Neural cell (in vitro differentiated cells): ENCODE results near the gene ENPEP. TPM values are rescaled to one million over a fixed set of nuclear protein-coding genes. Genes with fewer than 3 reads are reported as not detected.

Source experiments
- H2AFZ ChIP-seq: fragments of 200-600, 300-800 bp; sonication (generic), shearing (Covaris generic); 2 replicates; pipeline ENCODE4 v1.6.0; 2014; ENCODE audit warnings: low read depth, mild to moderate bottlenecking, antibody characterized with exemption, low read length, moderate library complexity
- H3F3A ChIP-seq: fragments of 200-600 bp; shearing (Covaris generic); 2 replicates; pipeline ENCODE4 v1.6.1; 2016; ENCODE audit warnings: mild to moderate bottlenecking, moderate library complexity, mixed read lengths, antibody characterized with exemption, low read length; ENCODE audit not compliant: insufficient read depth, poor library complexity, severe bottlenecking
- H3K27ac ChIP-seq: fragments of 200-600, 300-800 bp; sonication (generic), shearing (Covaris generic); 2 replicates; pipeline ENCODE4 v1.5.1; 2014; ENCODE audit warnings: mild to moderate bottlenecking, low read length, moderate library complexity
- H3K27me3 ChIP-seq: fragments of 300-800, 200-600 bp; sonication (generic), shearing (Covaris generic); 2 replicates; pipeline ENCODE4 v1.6.0; 2014; ENCODE audit warnings: mild to moderate bottlenecking, low read depth, low read length, moderate library complexity; ENCODE audit not compliant: insufficient read depth
- H3K36me3 ChIP-seq: fragments of 300-800, 200-600 bp; sonication (generic), shearing (Covaris generic); 2 replicates; pipeline ENCODE4 v1.5.1; 2014; ENCODE audit warnings: mild to moderate bottlenecking, antibody characterized with exemption, low read length, moderate library complexity; ENCODE audit not compliant: insufficient read depth
- H3K4me2 ChIP-seq: fragments of 300-800, 200-600 bp; sonication (generic), shearing (Covaris generic); 2 replicates; pipeline ENCODE4 v1.6.0; 2014; ENCODE audit warnings: mild to moderate bottlenecking, low read length
- H3K4me3 ChIP-seq: fragments of 300-800, 200-600 bp; sonication (generic), shearing (Covaris generic); 2 replicates; pipeline ENCODE4 v1.5.1; 2014; ENCODE audit warnings: mild to moderate bottlenecking, low read length, moderate library complexity
- H3K79me2 ChIP-seq: fragments of 200-600 bp; shearing (Covaris generic); replicated peaks from 2 replicates; pipeline ENCODE4 v1.6.0; 2014; ENCODE audit warnings: mild to moderate bottlenecking, low read length, moderate library complexity; ENCODE audit not compliant: insufficient read depth
- H3K9ac ChIP-seq: fragments of 300-800, 200-600 bp; sonication (generic), shearing (Covaris generic); 2 replicates; pipeline ENCODE4 v1.6.1; 2016; ENCODE audit warnings: mild to moderate bottlenecking, low read length, mixed read lengths
- H3K9me2 ChIP-seq: fragments of 200-600 bp; shearing (Covaris generic); 2 replicates; pipeline ENCODE4 v1.6.1; 2016; ENCODE audit warnings: mild to moderate bottlenecking, low read length, mixed read lengths; ENCODE audit not compliant: insufficient read depth
- H3K9me3 ChIP-seq: fragments of 200-600, 300-800 bp; sonication (generic), shearing (Covaris generic); 2 replicates; pipeline ENCODE4 v1.6.1; 2016; ENCODE audit warnings: mild to moderate bottlenecking, mixed run types, low read length, moderate library complexity, mixed read lengths
- H4K20me1 ChIP-seq: fragments of 200-600 bp; shearing (Covaris generic); 2 replicates; pipeline ENCODE4 v1.6.1; 2016; ENCODE audit warnings: mild to moderate bottlenecking, mixed run types; ENCODE audit not compliant: insufficient read depth
- CTCF ChIP-seq: fragments of 450-650 bp; IDR thresholded peaks from 2 replicates; pipeline ENCODE4 v1.5.1; 2014; ENCODE audit warnings: antibody characterized with exemption, mild to moderate bottlenecking, moderate library complexity; ENCODE audit not compliant: poor library complexity, severe bottlenecking
- EP300 ChIP-seq: fragments of 450-650 bp; conservative IDR thresholded peaks from 2 replicates; pipeline ENCODE4 v1.6.1; 2014; ENCODE audit warnings: antibody characterized with exemption, mild to moderate bottlenecking, moderate library complexity; ENCODE audit not compliant: poor library complexity, severe bottlenecking
- EZH2 ChIP-seq: fragments of 200-600, 300-800 bp; shearing (Covaris generic), sonication (generic); IDR thresholded peaks from 2 replicates; pipeline ENCODE4 v1.6.1; 2014; ENCODE audit warnings: antibody characterized with exemption, low read length, borderline replicate concordance, mild to moderate bottlenecking; ENCODE audit not compliant: insufficient read depth, poor library complexity, severe bottlenecking
- MXI1 ChIP-seq: fragments of 450-650 bp; conservative IDR thresholded peaks from 2 replicates; pipeline ENCODE4 v1.6.1; 2014; ENCODE audit warnings: antibody characterized with exemption, mild to moderate bottlenecking; ENCODE audit not compliant: poor library complexity, severe bottlenecking
- POLR2AphosphoS5 ChIP-seq: IDR thresholded peaks from 2 replicates; pipeline ENCODE4 v1.6.1; 2012
- RAD21 ChIP-seq: fragments of 450-650 bp; conservative IDR thresholded peaks from 2 replicates; pipeline ENCODE4 v1.6.1; 2014; ENCODE audit warnings: antibody characterized with exemption, mild to moderate bottlenecking, moderate library complexity
- REST ChIP-seq: IDR thresholded peaks from 2 replicates; pipeline ENCODE4 v1.6.1; 2012; ENCODE audit warnings: borderline replicate concordance
- SMC3 ChIP-seq: fragments of 450-650 bp; conservative IDR thresholded peaks from 2 replicates; pipeline ENCODE4 v1.6.1; 2014; ENCODE audit warnings: antibody characterized with exemption, mild to moderate bottlenecking, moderate library complexity; ENCODE audit not compliant: poor library complexity
- TAF1 ChIP-seq: IDR thresholded peaks from 2 replicates; pipeline ENCODE4 v1.6.1; 2012; ENCODE audit warnings: low read depth
- polyA plus RNA-seq: library from polyadenylated mRNA; depleted of rRNA; stranded (reverse); fragments of >200 nt; gene quantifications from 2 replicates; pipeline ENCODE4 v1.2.3, GENCODE V29; 2014

ENPEP gene
- polyA plus RNA-seq, 1 donor from 2014 or later, result 0.06 TPM

GRCh38 chr4:110550260-110550659, 74.3 kb downstream of the ENPEP start:
- Histone ChIP-seq H2AFZ (no peak overlapping the region), H3K4me2 (no peak overlapping the region)
- TF ChIP-seq MXI1 (no peak), TAF1 (no peak), REST (no peak), EP300 (no peak), EZH2 (no peak), RAD21 (no peak), POLR2AphosphoS5 (no peak), CTCF (no peak), SMC3 (no peak)

GRCh38 chr4:110553197-110553596, 77.2 kb downstream of the ENPEP start:
- no peak overlapping the region for H3K27ac ChIP-seq
- no peaks in the 10 kb centered on the region for H3K9me3 ChIP-seq
- no peaks in the 10 kb centered on the region for H3K27me3 ChIP-seq
- no peaks in the 10 kb centered on the region for H4K20me1 ChIP-seq
- no peaks in the 10 kb centered on the region for H3K9me2 ChIP-seq
- no peaks in the 10 kb centered on the region for H3K36me3 ChIP-seq
- H3K79me2 ChIP-seq, result no peaks in the 10 kb centered on the region
- TF ChIP-seq TAF1 (no peak), SMC3 (no peak), POLR2AphosphoS5 (no peak), REST (no peak), CTCF (no peak), EP300 (no peak), RAD21 (no peak), MXI1 (no peak), EZH2 (no peak)
- no peak overlapping the region for H3K4me3 ChIP-seq
- H3K4me2 ChIP-seq, result no peak overlapping the region
- no peak overlapping the region for H3K9ac ChIP-seq
- no peak overlapping the region for H2AFZ ChIP-seq
- H3F3A ChIP-seq, result no peaks in the 10 kb centered on the region

More at GRCh38 chr4:110550260-110550659, 74.3 kb downstream of the ENPEP start:
- no peaks in the 10 kb centered on the region for H3K9me3 ChIP-seq
- no peaks in the 10 kb centered on the region for H3K36me3 ChIP-seq
- H3K27me3 ChIP-seq, result no peaks in the 10 kb centered on the region
- no peaks in the 10 kb centered on the region for H3K79me2 ChIP-seq
- no peaks in the 10 kb centered on the region for H3F3A ChIP-seq
- no peaks in the 10 kb centered on the region for H3K9me2 ChIP-seq
- no peaks in the 10 kb centered on the region for H4K20me1 ChIP-seq
- no peak overlapping the region for H3K27ac ChIP-seq
- H3K4me3 ChIP-seq, result no peak overlapping the region
- H3K9ac ChIP-seq, result no peak overlapping the region
